ENCODE data around the gene ZNF230.

ZNF230 gene

GRCh38 chr19:44026622-44027021 lies 23.9 kb downstream of the ZNF230 start:
- H3K79me2 ChIP-seq (ENCODE audit: low read length): no peaks in the 10 kb centered on the region
- H3K27ac ChIP-seq (ENCODE audit: low read length): no peak overlapping the region
- no peak overlapping the region for H3K9ac ChIP-seq (ENCODE audit: low read length)
- no peaks in the 10 kb centered on the region for H3K4me1 ChIP-seq (ENCODE audit: low read length)
- no peaks in the 10 kb centered on the region; the same call in 1 of the 2 replicates for H3K36me3 ChIP-seq (replicated peaks; ENCODE audit: insufficient read depth, low read length)
- no peaks in the 10 kb centered on the region for H3F3A ChIP-seq (ENCODE audit: insufficient read depth, low read length)
- no peak overlapping the region for H3K4me2 ChIP-seq (ENCODE audit: low read depth, low read length)
- no peaks in the 10 kb centered on the region for H3K9me3 ChIP-seq (replicated peaks; ENCODE audit: insufficient read depth, low read length)
- no peaks in the 10 kb centered on the region for H4K20me1 ChIP-seq (ENCODE audit: insufficient read depth, low read length)
- H3K4me3 ChIP-seq (ENCODE audit: low read length): no peak overlapping the region
- no peak for DNase-seq
- H2AFZ ChIP-seq (ENCODE audit: low read length): no peak overlapping the region
- no peaks in the 10 kb centered on the region for H3K9me2 ChIP-seq (replicated peaks; ENCODE audit: insufficient read depth, low read length)
- TF ChIP-seq, protein P1, sequence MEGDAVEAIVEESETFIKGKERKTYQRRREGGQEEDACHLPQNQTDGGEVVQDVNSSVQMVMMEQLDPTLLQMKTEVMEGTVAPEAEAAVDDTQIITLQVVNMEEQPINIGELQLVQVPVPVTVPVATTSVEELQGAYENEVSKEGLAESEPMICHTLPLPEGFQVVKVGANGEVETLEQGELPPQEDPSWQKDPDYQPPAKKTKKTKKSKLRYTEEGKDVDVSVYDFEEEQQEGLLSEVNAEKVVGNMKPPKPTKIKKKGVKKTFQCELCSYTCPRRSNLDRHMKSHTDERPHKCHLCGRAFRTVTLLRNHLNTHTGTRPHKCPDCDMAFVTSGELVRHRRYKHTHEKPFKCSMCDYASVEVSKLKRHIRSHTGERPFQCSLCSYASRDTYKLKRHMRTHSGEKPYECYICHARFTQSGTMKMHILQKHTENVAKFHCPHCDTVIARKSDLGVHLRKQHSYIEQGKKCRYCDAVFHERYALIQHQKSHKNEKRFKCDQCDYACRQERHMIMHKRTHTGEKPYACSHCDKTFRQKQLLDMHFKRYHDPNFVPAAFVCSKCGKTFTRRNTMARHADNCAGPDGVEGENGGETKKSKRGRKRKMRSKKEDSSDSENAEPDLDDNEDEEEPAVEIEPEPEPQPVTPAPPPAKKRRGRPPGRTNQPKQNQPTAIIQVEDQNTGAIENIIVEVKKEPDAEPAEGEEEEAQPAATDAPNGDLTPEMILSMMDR (IDR thresholded peaks at IDR 0.05; ENCODE audit: low read length): no peak
- TF ChIP-seq EZH2 (optimal IDR thresholded peaks at IDR 0.05; ENCODE audit: low read depth, low read length): no peak
- TF ChIP-seq EZH2phosphoT487 (IDR thresholded peaks at IDR 0.05; ENCODE audit: low read length): no peak
- H3K27me3 ChIP-seq (replicated peaks; ENCODE audit: insufficient read depth, low read length): no peaks in the 10 kb centered on the region

DNA sequence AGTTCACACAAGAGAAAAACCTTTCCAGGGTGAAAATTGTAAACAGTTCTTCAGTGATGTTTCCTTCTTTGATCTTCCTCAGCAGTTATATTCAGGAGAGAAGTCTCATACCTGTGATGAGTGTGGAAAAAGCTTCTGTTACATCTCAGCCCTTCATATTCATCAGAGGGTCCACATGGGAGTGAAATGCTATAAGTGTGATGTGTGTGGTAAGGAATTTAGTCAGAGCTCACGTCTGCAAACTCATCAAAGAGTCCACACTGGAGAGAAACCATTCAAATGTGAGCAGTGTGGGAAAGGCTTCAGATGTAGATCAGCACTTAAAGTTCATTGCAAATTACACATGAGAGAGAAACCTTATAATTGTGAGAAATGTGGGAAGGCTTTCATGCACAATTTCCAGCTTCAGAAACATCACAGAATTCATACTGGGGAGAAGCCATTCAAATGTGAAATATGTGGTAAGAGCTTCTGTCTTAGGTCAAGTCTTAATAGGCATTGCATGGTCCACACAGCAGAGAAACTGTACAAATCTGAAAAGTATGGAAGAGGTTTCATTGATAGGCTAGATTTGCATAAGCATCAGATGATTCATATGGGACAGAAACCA lies 29.3 kb downstream of the ZNF230 start:
- Histone ChIP-seq H3K9me3 (replicated peaks; ENCODE audit: insufficient read depth, low read length) (0 out of 2 replicates have a peak, but pooled peaks cover 3% of the 10 kb centered on the region), H3K4me1 (ENCODE audit: low read length) (no peaks in the 10 kb centered on the region), H3F3A (ENCODE audit: insufficient read depth, low read length) (no peaks in the 10 kb centered on the region), H3K4me2 (ENCODE audit: low read depth, low read length) (no peak overlapping the region), H4K20me1 (ENCODE audit: insufficient read depth, low read length) (no peaks in the 10 kb centered on the region), H3K79me2 (ENCODE audit: low read length) (no peaks in the 10 kb centered on the region), H3K4me3 (ENCODE audit: low read length) (no peak overlapping the region), H3K9me2 (replicated peaks; ENCODE audit: insufficient read depth, low read length) (no peaks in the 10 kb centered on the region), H3K36me3 (replicated peaks; ENCODE audit: insufficient read depth, low read length) (no peaks in the 10 kb centered on the region; the same call in 1 of the 2 replicates), H3K9ac (ENCODE audit: low read length) (no peak overlapping the region), H2AFZ (ENCODE audit: low read length) (no peak overlapping the region), H3K27me3 (replicated peaks; ENCODE audit: insufficient read depth, low read length) (no peaks in the 10 kb centered on the region), H3K27ac (ENCODE audit: low read length) (no peak overlapping the region)
- no peak for TF ChIP-seq EZH2phosphoT487 (IDR thresholded peaks at IDR 0.05; ENCODE audit: low read length)
- no peak for DNase-seq

- no peaks in the 10 kb centered on the region for H3K9me3 ChIP-seq (replicated peaks; ENCODE audit: insufficient read depth, low read length)
- no peaks in the 10 kb centered on the region for H3F3A ChIP-seq (ENCODE audit: insufficient read depth, low read length)
- H3K4me2 ChIP-seq (ENCODE audit: low read depth, low read length): no peak overlapping the region
- no peaks in the 10 kb centered on the region; the same call in 1 of the 2 replicates for H3K27me3 ChIP-seq (replicated peaks; ENCODE audit: insufficient read depth, low read length)
- H4K20me1 ChIP-seq (ENCODE audit: insufficient read depth, low read length): no peaks in the 10 kb centered on the region
- DNase-seq: no peak
- H3K9me2 ChIP-seq (replicated peaks; ENCODE audit: insufficient read depth, low read length): no peaks in the 10 kb centered on the region
- no peaks in the 10 kb centered on the region for H3K4me1 ChIP-seq (ENCODE audit: low read length)
- TF ChIP-seq, protein P1 (IDR thresholded peaks at IDR 0.05; ENCODE audit: low read length): no peak
- no peak for TF ChIP-seq EZH2 (optimal IDR thresholded peaks at IDR 0.05; ENCODE audit: low read depth, low read length)
- no peak for TF ChIP-seq EZH2phosphoT487 (IDR thresholded peaks at IDR 0.05; ENCODE audit: low read length)
- H3K36me3 ChIP-seq (replicated peaks; ENCODE audit: insufficient read depth, low read length): no peaks in the 10 kb centered on the region
- H3K79me2 ChIP-seq (ENCODE audit: low read length): no peaks in the 10 kb centered on the region
- no peak overlapping the region for H3K9ac ChIP-seq (ENCODE audit: low read length)
- H2AFZ ChIP-seq (ENCODE audit: low read length): no peak overlapping the region
- no peak overlapping the region for H3K4me3 ChIP-seq (ENCODE audit: low read length)
- no peak overlapping the region for H3K27ac ChIP-seq (ENCODE audit: low read length)
Observed at GRCh38 chr19:44042147-44042546, 39.4 kb downstream of the ZNF230 start.
